Activated CD4-positive, alpha-beta T cell treated with anti-CD3 and anti-CD28 coated beads for 24 hours (primary cell): ENCODE results near the gene PRODH2.
A peak's percentile ranks its signal among the peaks of the same experiment; 100 is the strongest.
"Not testable (repeated sequence)": the region's sequence is repeated elsewhere in the genome, so short reads cannot be mapped to it uniquely, and the experiment has no call there.

ENCODE experiments used
- DNase-seq, 2 donors: peaks; one replicate each; pipeline ENCODE4 v3.0.0-alpha.2; 2020; ENCODE audit warnings: low read depth in 2 of 2

Gene PRODH2

DNA sequence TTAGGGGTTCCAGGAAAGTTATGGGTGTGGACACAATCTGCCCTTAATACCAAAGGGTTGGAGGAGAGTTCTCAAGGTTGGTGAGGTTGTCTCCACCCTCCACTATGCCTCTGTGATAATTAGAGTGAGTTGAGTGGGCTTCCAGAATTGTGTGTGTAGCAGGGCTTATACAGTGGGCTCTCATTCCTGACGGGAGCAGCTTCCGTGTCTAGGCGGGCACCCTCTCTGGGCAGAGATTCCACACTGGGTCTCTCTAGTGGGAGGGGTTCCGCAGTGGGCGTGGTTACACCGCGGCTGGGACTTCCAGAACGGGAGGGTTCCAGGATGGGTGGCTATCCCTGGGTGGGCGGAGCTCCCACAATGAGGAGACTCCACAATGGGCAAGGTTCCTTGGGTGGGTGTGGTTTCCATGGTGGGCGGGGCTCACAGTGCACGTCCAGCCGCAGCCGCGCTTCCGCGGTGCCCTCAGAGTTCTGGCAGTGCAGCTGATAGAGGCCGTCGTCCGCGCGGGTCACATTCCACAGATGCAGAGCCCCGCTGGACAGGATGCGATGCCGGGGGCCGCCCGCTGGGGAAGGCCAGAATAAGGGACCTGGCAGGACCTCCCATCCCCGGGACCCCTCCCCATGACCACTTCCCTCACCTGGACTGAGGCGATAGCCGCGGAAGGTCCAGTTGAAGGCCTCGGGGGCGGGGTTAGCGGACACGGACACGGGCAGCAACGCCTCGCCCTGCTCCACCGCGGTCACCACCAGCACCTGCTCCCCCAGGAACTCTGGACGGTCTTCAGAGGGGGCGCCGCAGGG, 31.2 kb upstream of the PRODH2 start:
- DNase-seq: no peak

DNA sequence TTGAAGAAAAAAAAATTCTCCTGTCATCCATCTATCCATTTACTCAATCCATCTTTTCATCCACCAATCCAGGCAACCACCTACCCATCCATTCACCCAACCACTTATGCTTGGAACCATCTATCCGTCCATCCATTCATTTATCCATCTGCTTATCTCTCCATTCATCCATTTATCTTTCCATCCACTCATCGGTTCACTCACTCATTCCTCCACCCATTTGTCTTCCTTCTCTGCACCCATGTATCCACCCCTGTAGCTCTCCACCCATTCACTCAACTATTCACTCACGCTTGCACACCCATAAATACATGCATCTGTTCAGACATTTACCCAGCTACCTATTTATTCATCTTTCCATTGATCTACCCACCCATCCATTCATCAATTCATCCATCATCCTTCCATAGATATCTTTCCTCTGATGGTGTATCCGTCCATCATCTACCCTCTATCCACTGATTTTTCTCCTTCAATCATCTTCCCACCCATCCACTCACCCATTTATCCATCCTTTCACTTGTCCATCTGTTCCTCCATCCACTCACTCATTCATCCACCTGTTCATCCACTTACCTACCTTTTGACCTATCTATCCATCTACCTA, 30.1 kb upstream of the PRODH2 start:
- DNase-seq: no peak

DNA sequence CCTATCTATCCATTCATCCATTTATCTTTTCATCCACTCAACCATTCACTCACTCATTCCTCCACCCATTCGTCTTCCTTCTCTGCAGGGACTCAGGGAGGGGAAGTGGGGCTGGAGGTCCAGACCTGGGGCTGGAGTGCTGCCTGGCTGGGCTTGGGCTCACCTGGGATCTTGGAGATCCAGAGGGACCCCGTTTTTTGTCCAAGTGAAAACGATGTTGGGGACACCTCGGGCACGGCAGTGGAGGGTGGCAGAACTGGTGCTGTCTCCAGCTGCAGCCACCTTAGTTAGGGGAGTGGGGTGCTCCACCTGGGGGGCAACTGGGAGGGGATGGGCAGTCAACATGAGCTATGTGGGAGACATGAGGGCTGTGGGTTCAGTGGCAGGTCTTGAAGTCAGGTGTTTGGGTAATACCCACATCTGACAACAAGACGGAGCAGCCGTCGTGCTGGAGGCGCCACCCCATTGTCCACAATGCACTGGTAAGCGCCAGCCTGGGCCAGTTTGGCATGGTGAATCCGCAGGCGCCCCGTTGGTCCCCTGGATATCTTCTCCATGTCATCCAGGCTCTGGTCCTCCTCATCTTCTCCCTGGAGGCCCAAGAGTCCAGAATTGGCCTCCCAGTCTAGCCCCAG, 29.4 kb upstream of the PRODH2 start:
- DNase-seq: no peak

DNA sequence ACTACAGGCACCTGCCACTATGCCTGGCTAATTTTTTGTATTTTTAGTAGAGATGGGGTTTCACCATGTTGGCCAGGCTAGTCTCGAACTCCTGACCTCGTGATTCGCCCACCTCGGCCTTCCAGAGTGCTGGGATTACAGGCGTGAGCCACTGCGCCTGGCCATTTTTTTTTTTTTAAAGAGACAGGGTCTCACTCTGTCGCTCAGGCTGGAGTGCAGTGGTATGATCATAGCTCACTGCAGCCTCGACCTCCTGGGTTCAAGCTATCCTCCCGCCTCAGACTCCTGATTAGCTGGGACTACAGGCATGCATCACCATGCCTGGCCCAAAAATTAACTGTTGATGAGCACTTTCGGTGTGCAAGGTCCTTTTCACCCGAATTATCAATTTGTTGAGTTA, 23.5 kb upstream of the PRODH2 start:
- DNase-seq: not testable (repeated sequence)

DNA sequence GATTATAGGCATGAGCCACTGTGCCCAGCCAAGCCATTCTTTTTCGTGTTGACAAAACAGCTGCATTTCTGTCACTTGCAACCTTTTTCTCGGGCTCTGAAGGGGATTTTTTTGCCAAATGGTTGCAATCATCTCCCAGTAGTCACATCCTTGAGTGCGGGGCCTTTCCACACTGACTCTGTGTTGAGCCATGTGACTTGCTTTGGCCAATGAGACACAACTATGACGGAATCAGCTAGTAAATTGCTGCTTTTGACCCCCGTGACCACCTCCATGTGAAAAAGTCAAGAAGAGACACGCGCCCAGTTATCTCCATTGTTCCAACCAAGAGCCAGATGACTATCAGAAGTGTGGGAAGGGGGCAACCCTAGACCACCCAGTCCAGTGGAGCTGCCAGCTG, 21.3 kb upstream of the PRODH2 start:
- DNase-seq: no peak

DNA sequence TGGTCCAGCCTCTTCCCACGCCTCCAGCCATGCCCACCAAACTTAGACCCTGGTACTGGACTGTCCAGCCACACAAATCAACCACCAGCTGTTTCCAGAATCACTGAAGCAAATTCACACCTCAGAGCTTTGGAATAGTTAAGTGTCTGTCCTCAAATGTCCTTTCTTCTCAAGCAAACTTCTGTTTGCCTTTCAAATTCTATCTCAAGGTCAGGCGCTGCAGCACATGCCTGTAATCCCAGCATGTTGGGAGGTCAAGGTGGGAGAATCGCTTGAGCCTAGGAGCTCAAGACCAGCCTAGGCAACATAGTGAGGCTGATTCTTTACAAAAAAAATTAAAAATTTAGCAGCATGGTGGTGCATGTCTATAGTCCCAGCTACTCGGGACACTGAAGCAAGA, 19.4 kb upstream of the PRODH2 start:
- no peak for DNase-seq

DNA sequence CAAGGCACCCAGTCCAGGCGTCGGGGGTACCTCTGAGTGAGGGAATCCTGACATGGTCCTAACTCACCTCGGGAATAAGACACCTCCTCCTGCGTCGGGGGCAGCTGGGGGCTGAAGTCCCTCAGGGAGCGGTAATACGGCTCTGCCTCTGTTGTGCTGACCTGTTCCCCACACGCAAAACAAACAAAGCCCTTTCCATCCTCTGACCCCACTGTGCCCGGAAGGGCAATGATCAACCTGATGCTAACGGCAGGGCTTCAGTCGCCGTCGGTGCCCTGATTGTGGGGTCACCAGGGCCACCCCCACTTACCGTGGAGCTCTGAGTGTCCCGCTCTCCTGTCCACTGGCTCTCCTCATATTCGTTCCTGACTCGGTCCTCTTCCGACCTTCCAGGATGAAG, 18.3 kb upstream of the PRODH2 start:
- DNase-seq: no peak

DNA sequence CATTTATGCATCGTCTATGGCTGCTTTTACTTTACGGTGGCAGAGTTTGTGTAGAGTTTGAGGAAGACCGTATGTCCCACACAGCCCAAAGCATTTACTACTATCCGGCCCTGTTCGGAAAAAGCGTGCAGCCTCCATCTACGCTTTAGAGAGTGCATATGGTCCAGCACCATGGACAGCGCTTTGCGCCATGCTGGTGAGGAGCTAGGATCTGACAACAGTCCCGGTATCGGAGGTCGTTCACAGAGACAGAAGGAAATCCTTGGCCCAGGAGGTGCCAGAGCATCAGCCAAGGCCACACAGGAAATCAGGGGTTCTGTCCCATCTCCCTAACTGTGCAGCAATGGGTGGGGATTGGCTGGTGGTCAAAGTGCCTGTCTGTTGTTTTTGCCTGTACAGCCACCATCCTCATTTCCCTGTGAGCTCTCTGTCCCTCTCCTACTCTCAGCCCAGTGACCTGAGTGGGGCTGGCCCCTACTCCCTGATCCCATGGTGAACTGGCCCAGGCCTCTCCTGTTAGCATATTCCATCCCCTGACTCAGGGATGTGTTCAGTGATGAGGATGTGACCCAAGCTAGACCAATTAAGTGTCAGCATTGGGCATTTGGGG, 16.2 kb upstream of the PRODH2 start:
- DNase-seq: peak; percentile 27 to 50

DNA sequence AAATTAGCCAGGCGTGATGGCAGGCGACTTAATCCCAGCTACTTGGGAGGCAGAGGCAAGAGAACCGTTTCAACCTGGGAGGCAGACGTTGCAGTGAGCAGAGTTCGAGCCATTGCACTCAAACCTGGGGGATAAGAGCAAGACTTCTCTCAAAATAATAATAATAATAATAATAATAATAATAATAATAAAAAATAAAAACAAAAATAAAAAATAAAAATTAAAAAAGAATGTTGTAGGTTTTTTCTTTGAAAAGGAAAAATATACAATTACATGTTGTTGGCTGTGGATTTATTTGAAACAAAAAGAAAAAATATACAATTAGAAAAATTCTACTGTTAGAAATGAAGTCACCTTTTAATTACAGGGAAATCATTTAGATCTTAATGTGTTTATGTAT, 11.5 kb upstream of the PRODH2 start:
- no peak for DNase-seq

DNA sequence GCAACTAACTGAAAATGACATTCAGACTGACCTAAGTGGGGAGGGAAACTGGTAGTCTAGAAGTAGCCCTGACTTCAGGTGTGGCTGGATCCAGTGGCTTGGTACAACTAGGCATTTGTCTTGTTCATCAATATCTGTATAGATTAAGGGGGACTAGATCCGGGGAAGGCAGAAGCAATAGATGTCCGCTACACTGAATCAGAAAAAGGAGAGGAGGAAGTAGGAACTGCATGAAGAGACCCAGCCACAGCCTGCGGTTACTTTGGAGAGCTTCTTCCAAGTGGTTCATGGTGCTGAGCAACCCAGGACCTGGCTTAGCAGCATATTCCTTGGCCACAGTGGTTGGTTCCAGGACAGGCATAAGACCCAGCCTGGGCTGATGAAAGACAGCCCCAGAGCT, 9.9 kb upstream of the PRODH2 start:
- DNase-seq: no peak

DNA sequence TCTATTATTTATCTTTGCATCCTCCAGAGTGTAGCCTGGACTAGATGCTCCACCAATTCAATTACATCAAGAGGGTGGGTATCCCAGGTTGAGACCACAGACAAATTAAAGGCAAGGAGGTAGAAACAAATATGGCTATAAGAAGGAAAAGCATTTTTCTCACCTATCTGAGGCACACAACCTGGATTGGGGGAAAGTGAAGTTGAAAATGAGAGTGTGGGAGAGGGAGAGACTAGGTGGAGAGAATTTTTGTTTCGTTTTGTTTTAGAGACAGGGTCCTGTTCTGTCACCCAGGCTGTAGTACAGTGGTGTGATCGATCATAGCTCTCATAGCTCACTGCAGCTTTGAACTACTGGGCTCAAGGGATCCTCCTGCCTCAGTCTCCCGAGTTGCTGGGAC, 5.8 kb upstream of the PRODH2 start:
- no peak for DNase-seq

DNA sequence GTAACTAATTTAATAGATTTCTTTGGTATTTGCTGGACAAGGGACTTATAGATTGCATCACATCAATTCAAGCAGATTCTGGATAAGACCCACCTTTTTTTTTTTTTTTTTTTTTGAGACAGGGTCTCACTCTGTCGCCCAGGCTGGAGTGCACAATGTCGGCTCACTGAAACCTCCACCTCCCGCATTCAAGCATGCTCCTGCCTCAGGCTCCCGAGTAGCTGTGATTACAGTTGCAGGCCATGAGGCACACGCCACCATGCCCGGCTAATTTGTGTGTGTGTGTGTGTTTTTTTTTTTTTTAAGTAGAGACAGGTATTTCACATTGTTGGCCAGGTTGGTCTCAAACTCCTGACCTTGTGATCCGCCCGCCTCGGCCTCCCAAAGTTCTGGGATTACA, 4.2 kb upstream of the PRODH2 start:
- DNase-seq: no peak

DNA sequence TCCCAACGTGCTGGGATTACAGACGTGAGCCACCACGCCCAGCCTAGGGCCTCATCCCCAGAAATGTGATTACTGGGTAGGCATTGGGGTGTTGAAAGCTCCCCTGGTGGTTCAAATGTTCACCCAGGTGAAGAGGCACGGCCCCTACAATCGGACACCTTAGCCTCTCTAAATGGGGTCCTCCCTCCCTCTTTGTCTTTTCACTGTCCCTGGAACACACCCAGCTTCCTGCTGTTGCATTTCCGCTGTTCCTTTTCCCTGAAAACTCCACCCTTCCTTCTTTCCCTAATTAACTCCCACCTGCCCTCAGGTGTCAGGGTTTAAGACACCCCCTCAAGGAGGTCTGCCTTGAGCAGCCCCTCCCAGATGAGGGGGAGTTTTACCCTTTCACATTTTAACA, 3.6 kb upstream of the PRODH2 start:
- DNase-seq: no peak

DNA sequence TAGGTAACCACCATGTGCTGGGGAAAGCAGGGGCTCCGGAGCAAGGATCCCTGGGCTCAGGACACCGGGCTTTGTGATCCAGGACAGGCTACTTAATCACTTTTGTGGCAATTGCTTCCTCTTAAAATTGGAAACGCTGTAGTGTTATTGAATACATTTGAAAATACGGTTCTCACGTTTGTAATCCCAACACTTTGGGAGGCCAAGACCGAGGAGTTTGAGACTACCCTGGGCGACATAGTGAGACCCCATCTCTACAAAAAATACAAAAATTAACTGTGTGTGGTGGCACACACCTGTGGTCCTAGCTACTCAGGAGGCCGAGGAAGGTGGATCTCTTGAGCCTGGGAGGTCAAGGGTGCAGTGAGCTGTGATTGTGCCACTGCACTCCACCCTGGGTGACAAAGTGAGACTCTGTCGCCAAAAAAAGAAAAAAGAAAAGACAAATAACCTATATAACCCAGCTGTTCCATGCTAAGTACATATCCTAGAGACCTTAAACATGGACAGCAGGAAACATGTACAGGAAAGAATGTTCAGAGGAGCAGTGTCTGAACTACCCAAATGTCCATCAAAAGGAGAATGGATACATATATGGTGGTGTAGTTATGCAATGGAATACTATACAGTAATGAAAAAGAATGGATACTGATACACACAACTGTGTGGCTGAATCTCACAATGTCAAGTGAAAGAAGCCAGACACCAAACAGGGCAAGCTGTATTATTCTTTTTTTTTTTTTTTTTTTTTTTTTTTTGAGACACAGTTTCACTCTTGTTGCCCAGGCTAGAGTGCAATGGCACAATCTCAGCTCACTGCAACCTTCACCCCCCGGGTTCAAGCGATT, 622 bp upstream of the PRODH2 start:
- DNase-seq: no peak

DNA sequence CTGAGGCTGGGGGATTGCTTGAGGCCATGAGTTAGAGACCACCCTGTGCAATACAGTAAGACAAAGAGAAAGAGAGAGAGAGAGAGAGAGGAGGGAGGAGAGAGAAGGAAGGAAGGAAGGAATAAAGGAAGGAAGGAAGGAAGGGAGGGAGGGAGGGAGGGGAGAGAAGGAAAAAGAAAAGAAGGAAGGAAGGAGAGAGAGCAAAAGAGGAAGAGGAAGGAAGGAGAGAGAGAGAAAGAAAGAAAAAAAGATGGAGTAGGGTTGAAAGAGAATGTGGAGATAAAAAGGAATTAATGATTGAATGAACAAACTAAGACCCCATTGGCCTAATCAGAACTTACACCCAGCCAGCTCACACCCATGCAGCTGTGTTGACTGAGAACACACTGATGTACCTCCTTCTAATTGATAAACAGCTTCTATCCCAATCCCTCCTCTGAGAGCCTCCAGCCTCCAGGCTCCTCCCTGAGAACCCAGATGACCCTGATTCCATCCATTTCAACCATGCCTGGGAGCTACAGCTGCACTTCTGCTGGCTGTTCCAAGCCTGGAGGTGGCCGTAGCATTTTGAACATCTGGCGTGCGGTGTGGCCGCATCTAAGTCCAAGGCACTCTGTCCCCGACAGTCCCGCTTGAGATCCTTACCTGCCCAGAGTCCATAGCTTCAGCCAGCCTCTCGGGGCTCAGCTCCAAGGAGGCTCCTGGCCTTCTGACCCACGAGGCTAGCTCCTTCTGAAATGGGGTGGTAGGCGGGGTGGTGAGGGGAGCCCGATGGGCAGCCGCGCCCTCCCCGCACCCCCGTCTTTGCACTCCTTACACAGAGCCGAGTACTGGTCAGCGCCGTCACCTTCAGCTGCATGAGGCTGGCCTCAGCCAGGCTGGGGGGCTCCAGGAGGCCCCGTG, 1.1 kb downstream of the PRODH2 start:
- no peak for DNase-seq

DNA sequence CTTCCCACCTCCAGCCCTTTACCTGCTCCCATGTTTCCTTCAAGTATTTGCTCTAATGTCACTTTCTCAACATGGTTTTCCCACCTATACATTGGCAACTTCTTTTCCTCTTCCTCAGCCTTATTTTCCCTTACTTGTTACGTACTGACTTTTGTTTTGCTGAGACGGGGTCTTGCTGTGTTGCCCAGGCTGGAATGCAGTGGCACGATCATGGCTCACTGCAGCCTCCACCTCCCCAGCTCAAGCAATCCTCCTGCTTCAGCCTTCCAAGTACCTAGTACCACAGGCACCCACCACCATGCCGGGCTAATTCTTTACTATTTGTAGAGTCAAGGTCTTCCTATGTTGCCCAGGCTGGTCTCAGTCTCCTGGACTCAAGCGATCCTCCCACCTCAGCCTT, 5.0 kb downstream of the PRODH2 start:
- no peak for DNase-seq

DNA sequence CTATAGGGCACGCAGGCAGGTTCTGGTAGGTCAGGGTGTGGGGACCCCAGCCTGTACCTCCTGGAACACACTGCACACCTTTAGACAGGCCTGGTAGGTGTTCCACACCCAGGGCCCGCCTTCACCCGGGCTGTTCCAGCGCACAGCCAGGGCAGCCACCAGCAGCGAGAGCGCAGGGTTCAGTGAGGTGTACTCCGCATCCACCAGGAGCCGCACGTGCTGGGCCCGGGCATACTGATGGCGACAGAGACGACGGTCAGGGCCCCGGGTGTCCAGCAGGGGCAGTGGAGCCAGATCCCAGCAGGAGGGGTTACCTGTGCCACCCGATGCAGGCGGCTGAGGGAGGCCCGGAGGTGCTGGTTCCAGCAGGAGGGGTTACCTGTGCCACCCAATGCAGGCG, 6.0 kb downstream of the PRODH2 start:
- DNase-seq: no peak

DNA sequence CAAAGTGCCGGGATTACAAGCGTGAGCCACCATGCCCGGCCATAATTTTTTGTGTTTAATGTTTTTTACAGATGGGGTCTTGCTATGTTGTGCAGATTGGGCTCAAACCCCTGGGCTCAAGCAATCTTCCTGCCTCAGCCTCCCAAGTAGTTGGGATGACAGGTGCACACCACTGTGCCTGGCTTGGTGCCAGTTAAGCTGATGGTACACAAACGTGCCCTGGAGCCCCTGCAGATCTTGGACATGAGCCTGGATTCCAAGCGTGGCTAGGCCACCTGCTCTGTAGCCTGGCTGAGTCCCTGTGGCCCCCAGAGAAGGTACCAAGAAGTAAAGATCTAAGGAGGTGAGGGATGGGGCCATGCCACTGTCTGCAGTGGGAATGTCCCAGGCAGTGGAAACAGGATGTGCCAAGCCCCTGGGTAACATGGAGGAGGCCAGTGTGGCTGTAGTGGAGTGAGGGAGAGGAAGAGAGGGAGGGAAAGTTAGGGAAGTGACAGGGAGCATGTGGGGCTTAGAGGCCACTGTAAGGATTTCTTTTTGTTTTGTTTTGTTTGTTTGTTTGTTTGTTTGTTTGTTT, 7.0 kb downstream of the PRODH2 start:
- no peak for DNase-seq

DNA sequence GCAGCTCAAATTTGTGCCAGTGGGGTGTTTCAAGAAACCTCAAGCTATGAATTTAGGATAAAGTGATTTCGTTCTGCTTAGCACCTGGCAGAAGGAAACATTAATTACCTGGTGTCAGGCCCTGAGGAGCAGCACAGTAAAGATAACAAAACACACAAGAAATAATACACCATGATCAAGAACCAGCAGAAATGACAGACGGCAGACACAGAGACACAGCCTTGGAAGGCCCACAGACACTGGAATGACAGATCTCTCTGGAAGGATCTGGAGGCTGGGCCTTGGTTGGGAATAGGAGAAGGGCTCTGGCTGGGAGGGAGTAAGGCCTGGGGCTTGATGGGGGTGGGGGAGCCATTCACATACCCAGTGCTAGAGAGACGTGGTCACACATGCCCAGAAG, 10.8 kb downstream of the PRODH2 start:
- DNase-seq: no peak

DNA sequence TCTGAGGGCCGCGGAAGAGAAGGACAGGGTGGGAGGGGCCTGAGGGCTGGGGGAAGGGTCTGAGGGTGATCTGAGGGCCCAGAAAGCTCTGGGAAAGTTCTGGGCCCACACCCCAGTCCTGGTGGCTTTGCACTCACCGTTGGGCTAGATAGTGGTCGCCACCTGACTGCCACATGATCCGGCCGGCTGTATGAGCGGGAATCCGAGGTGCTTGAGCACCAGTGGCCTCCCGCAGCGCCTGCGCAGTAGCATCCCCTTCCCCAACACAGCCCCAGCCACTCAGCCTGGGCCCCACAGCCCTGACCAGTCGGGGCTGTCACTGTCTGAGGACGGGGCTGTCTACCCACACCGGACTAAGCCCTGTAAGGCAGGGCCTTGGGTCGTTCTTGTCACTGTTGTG, 15.0 kb downstream of the PRODH2 start:
- DNase-seq: no peak
